HepG2 (cell line): ENCODE data around the gene MCAT. TPM values are rescaled to one million over a fixed set of nuclear protein-coding genes. Genes with fewer than 3 reads are reported as not detected.

Source experiments
- BATF2 ChIP-seq: sonication (generic); formaldehyde crosslinking; IDR thresholded peaks from 2 replicates; pipeline ENCODE4 v1.8.0; 2022; ENCODE audit warnings: mild to moderate bottlenecking, missing genetic modification reagents, moderate library complexity
- BRD4 ChIP-seq: sonication (generic); formaldehyde crosslinking; IDR thresholded peaks from 2 replicates; pipeline ENCODE4 v1.4.0; 2020; ENCODE audit warnings: missing genetic modification reagents
- CEBPG ChIP-seq: IDR thresholded peaks from 2 replicates; pipeline ENCODE4 v1.6.1; 2016
- HMG20B ChIP-seq: conservative IDR thresholded peaks from 2 replicates; pipeline ENCODE4 v1.6.1; 2016; ENCODE audit warnings: missing genetic modification reagents, missing compliant biosample characterization
- HMGXB3 ChIP-seq: sonication (generic); formaldehyde crosslinking; IDR thresholded peaks from 2 replicates; pipeline ENCODE4 v1.4.0; 2020; ENCODE audit warnings: missing genetic modification reagents, borderline replicate concordance
- HNRNPLL ChIP-seq: fragments of 200-400 bp; formaldehyde crosslinking; IDR thresholded peaks from 2 replicates; pipeline ENCODE4 v1.6.1; 2017; ENCODE audit warnings: mild to moderate bottlenecking, low read depth, low read length; ENCODE audit not compliant: poor library complexity, severe bottlenecking
- IRF2 ChIP-seq: IDR thresholded peaks from 2 replicates; pipeline ENCODE4 v1.6.1; 2018; ENCODE audit warnings: missing genetic modification reagents, missing compliant biosample characterization
- KLF9 ChIP-seq: IDR thresholded peaks from 2 replicates; pipeline ENCODE4 v1.6.1; 2016; ENCODE audit warnings: low read depth
- MLX ChIP-seq: IDR thresholded peaks from 2 replicates; pipeline ENCODE4 v1.6.1; 2016
- NCOA5 ChIP-seq: sonication (generic); formaldehyde crosslinking; IDR thresholded peaks from 2 replicates; pipeline ENCODE4 v1.4.0; 2020; ENCODE audit warnings: missing genetic modification reagents
- NCOR1 ChIP-seq: fragments of 200-600 bp; sonication (generic); IDR thresholded peaks from 2 replicates; pipeline ENCODE4 v1.7.0; 2017; ENCODE audit warnings: antibody characterized with exemption, low read length, borderline replicate concordance
- POLR2G ChIP-seq: fragments of 200-400 bp; formaldehyde crosslinking; IDR thresholded peaks from 2 replicates; pipeline ENCODE4 v1.6.1; 2018; ENCODE audit warnings: mild to moderate bottlenecking, low read depth, low read length, moderate library complexity
- RFXANK ChIP-seq: IDR thresholded peaks from 2 replicates; pipeline ENCODE4 v1.6.1; 2016
- TCF12 ChIP-seq, 2 experiments: fragments of 450-650 bp in 1 of 2; sonication (generic) in 1 of 2; formaldehyde crosslinking in 1 of 2; IDR thresholded peaks; 2 replicates each; pipeline versions ENCODE4 v1.6.1 to v1.8.0; 2017 to 2022; ENCODE audit warnings: antibody characterized with exemption in 1 of 2, mild to moderate bottlenecking in 1 of 2, missing genetic modification reagents in 1 of 2, moderate library complexity in 1 of 2
- TEF ChIP-seq: sonication (generic); formaldehyde crosslinking; IDR thresholded peaks from 2 replicates; pipeline ENCODE4 v1.5.0; 2020; ENCODE audit warnings: missing genetic modification reagents
- TOE1 ChIP-seq: sonication (generic); formaldehyde crosslinking; IDR thresholded peaks from 2 replicates; pipeline ENCODE4 v1.4.0; 2020; ENCODE audit warnings: mild to moderate bottlenecking, missing genetic modification reagents
- TOPORS ChIP-seq: sonication (generic); formaldehyde crosslinking; IDR thresholded peaks from 2 replicates; pipeline ENCODE4 v1.8.0; 2023; ENCODE audit warnings: mild to moderate bottlenecking, missing genetic modification reagents
- ZNF180 ChIP-seq: sonication (generic); formaldehyde crosslinking; IDR thresholded peaks from 2 replicates; pipeline ENCODE4 v1.4.0; 2020; ENCODE audit warnings: low read depth, missing genetic modification reagents, borderline replicate concordance
- ZNF513 ChIP-seq: sonication (generic); formaldehyde crosslinking; conservative IDR thresholded peaks from 2 replicates; pipeline ENCODE4 v1.5.0; 2020; ENCODE audit warnings: missing genetic modification reagents
- ZNF562 ChIP-seq: sonication (generic); formaldehyde crosslinking; IDR thresholded peaks from 2 replicates; pipeline ENCODE4 v1.8.0; 2022; ENCODE audit warnings: missing genetic modification reagents, borderline replicate concordance
- ZNF83 ChIP-seq: sonication (generic); formaldehyde crosslinking; IDR thresholded peaks from 2 replicates; pipeline ENCODE4 v1.4.0; 2020; ENCODE audit warnings: missing genetic modification reagents, mild to moderate bottlenecking, borderline replicate concordance
- ZSCAN21 ChIP-seq: sonication (generic); formaldehyde crosslinking; IDR thresholded peaks from 2 replicates; pipeline ENCODE4 v1.8.0; 2022; ENCODE audit warnings: mild to moderate bottlenecking, missing genetic modification reagents, moderate library complexity, borderline replicate concordance
- ZSCAN22 ChIP-seq: sonication (generic); formaldehyde crosslinking; IDR thresholded peaks from 2 replicates; pipeline ENCODE4 v1.4.0; 2020; ENCODE audit warnings: mild to moderate bottlenecking, missing genetic modification reagents
- polyA plus RNA-seq, 8 experiments: library from polyadenylated mRNA; depleted of rRNA in 3 of 8; stranded (reverse) in 7 of 8; unstranded in 1 of 8; fragments of >200 nt; fragmentation: Illumina TruSeq in 4 of 8; extraction: Trizol in 4 of 8; gene quantifications; 2 replicates each; pipeline versions ENCODE4 v1.2.1 to v1.2.3, GENCODE V29; 2011 to 2016; ENCODE audit warnings: low read depth in 4 of 8, missing spikeins in 1 of 8, mixed read lengths in 1 of 8; ENCODE audit not compliant: insufficient read depth in 1 of 8
- total RNA-seq, 5 experiments: library from RNA; depleted of rRNA; stranded (reverse); fragments of >200 nt; fragmentation: Illumina TruSeq; extraction: Trizol; gene quantifications; 2 replicates each; pipeline ENCODE4 v1.2.3, GENCODE V29; 2016; ENCODE audit warnings: low read depth in 1 of 5

Gene MCAT
- total and polyA plus RNA-seq, 2 of the 13 experiments (the other 11 are each of a cell fraction or from before 2014, with no cell fraction given): 9.3 to 16.7 TPM

- TF ChIP-seq HMGXB3 (CRISPR knock-in tag) (no peak; the same call in 1 of the 2 replicates), TOE1 (CRISPR knock-in tag) (no peak), TEF (CRISPR knock-in tag) (no peak), ZNF562 (CRISPR knock-in tag) (no peak), BATF2 (0 out of 2 replicates have a peak, but pooled peaks have one; percentile 64), BRD4 (CRISPR knock-in tag) (peak; percentile 78; the same call in 1 of the 2 replicates), IRF2 (CRISPR knock-in tag) (peak; percentile 87), TOPORS (CRISPR knock-in tag) (no peak), CEBPG (CRISPR knock-in tag) (peak; percentile 34; the same call in 1 of the 2 replicates), POLR2G (peak; percentile 75), TCF12 (IDR thresholded peaks at IDR 0.05) (no peak), TCF12 (CRISPR knock-in tag; IDR thresholded peaks at IDR 0.05) (0 out of 2 replicates have a peak, but pooled peaks have one; percentile 77), HMG20B (no peak), MLX (CRISPR knock-in tag) (peak; percentile 44; the same call in 1 of the 2 replicates), ZSCAN21 (CRISPR knock-in tag) (peak; percentile 84), ZNF83 (peak; percentile 33; the same call in 1 of the 2 replicates), ZNF513 (CRISPR knock-in tag) (no peak), KLF9 (CRISPR knock-in tag) (peak; percentile 55; the same call in 1 of the 2 replicates), NCOR1 (no peak), NCOA5 (CRISPR knock-in tag) (no peak), RFXANK (CRISPR knock-in tag) (no peak), HNRNPLL (peak; percentile 74), ZNF180 (CRISPR knock-in tag) (no peak), ZSCAN22 (no peak)
Observed at GRCh38 chr22:43142880-43143562, at the start of gene MCAT (continued).
